Vagina (tissue), 2 donors: ENCODE data around the gene CRELD2.

ENCODE experiments used
- POLR2A ChIP-seq, 2 donors: fragments of 450-650 bp; IDR thresholded peaks; one replicate each; pipeline ENCODE4 v1.6.1; 2017; ENCODE audit warnings: antibody characterized with exemption in 2 of 2, mild to moderate bottlenecking in 2 of 2, moderate library complexity in 2 of 2
- POLR2AphosphoS5 ChIP-seq, 2 donors: sonication (generic); formaldehyde crosslinking; IDR thresholded peaks; one replicate each; pipeline ENCODE4 v1.9.0; 2017; ENCODE audit warnings: antibody characterized with exemption in 2 of 2, mild to moderate bottlenecking in 2 of 2, low read depth in 1 of 2; ENCODE audit not compliant: insufficient read depth in 1 of 2
- TF ChIP-seq, protein P1 (sequence below), 3 experiments: fragments of 450-650 bp in 2 of 3; fragments of 200-600 bp in 1 of 3; sonication (generic) in 1 of 3; IDR thresholded peaks; one replicate each; pipeline ENCODE4 v1.5.1; 2017 to 2019; ENCODE audit warnings: antibody characterized with exemption in 3 of 3, mild to moderate bottlenecking in 2 of 3, moderate library complexity in 2 of 3

GRCh38 chr22:49911881-49912625 is 6.4 kb upstream of the CRELD2 start:
- TF ChIP-seq POLR2AphosphoS5 (IDR thresholded peaks at IDR 0.05; ENCODE audit: insufficient read depth in 1 of 2, low read depth in 1 of 2) = no peak
- TF ChIP-seq, protein P1, sequence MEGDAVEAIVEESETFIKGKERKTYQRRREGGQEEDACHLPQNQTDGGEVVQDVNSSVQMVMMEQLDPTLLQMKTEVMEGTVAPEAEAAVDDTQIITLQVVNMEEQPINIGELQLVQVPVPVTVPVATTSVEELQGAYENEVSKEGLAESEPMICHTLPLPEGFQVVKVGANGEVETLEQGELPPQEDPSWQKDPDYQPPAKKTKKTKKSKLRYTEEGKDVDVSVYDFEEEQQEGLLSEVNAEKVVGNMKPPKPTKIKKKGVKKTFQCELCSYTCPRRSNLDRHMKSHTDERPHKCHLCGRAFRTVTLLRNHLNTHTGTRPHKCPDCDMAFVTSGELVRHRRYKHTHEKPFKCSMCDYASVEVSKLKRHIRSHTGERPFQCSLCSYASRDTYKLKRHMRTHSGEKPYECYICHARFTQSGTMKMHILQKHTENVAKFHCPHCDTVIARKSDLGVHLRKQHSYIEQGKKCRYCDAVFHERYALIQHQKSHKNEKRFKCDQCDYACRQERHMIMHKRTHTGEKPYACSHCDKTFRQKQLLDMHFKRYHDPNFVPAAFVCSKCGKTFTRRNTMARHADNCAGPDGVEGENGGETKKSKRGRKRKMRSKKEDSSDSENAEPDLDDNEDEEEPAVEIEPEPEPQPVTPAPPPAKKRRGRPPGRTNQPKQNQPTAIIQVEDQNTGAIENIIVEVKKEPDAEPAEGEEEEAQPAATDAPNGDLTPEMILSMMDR (IDR thresholded peaks at IDR 0.05) = no peak
- no peak for TF ChIP-seq POLR2A (IDR thresholded peaks at IDR 0.05)
